SU-DHL-6 (cell line): ENCODE data around the gene SZRD1.

Source experiments
- CTCF ChIP-seq: fragments of 200-600 bp; sonication (generic); IDR thresholded peaks from one replicate; pipeline ENCODE4 v1.5.1; 2017; ENCODE audit warnings: antibody characterized with exemption, mild to moderate bottlenecking, low read length, moderate library complexity; ENCODE audit not compliant: insufficient read depth, poor library complexity, severe bottlenecking
- EZH2phosphoT487 ChIP-seq: fragments of 200-600 bp; sonication (generic), shearing (Covaris generic); conservative IDR thresholded peaks from 2 replicates; pipeline ENCODE4 v1.6.1; 2018; ENCODE audit warnings: mild to moderate bottlenecking, antibody characterized with exemption, low read length, moderate library complexity, mixed read lengths

GRCh38 chr1:16369821-16370220, 2.8 kb downstream of the SZRD1 start:
- TF ChIP-seq CTCF (no peak), EZH2phosphoT487 (no peak)
